SU-DHL-6 (cell line): ENCODE data around the gene COMMD6.

ENCODE experiments used
- H2AFZ ChIP-seq: fragments of 200-600 bp; sonication (generic); 2 replicates; pipeline ENCODE4 v1.6.1; 2014; ENCODE audit warnings: low read depth, mild to moderate bottlenecking, moderate library complexity, mixed read lengths, antibody characterized with exemption, low read length; ENCODE audit not compliant: severe bottlenecking
- H3F3A ChIP-seq: fragments of 200-600 bp; shearing (Covaris generic); 2 replicates; pipeline ENCODE4 v1.6.0; 2016; ENCODE audit warnings: antibody characterized with exemption, mild to moderate bottlenecking; ENCODE audit not compliant: insufficient read depth
- H3K27ac ChIP-seq: fragments of 200-600 bp; sonication (generic); 2 replicates; pipeline ENCODE4 v1.5.1; 2016; ENCODE audit warnings: low read depth, mild to moderate bottlenecking, low read length, moderate library complexity, mixed read lengths
- H3K27me3 ChIP-seq: fragments of 200-600 bp; sonication (generic), shearing (Covaris generic); 2 replicates; pipeline ENCODE4 v1.6.0; 2014; ENCODE audit warnings: mild to moderate bottlenecking, low read length
- H3K36me3 ChIP-seq: fragments of 200-600 bp; sonication (generic); 2 replicates; pipeline ENCODE4 v1.6.1; 2014; ENCODE audit warnings: mild to moderate bottlenecking, low read length, mixed read lengths
- H3K4me2 ChIP-seq: fragments of 300-600, 200-600 bp; shearing (Covaris generic), sonication (generic); 2 replicates; pipeline ENCODE4 v1.6.0; 2014; ENCODE audit warnings: low read length, low read depth, mild to moderate bottlenecking; ENCODE audit not compliant: poor library complexity, severe bottlenecking
- H3K4me3 ChIP-seq: fragments of 200-600 bp; sonication (generic); 2 replicates; pipeline ENCODE4 v1.5.1; 2014; ENCODE audit warnings: antibody characterized with exemption, low read length, mild to moderate bottlenecking, mixed read lengths; ENCODE audit not compliant: insufficient read depth, poor library complexity, severe bottlenecking
- H3K79me2 ChIP-seq: fragments of 200-600 bp; sonication (generic); 2 replicates; pipeline ENCODE4 v1.6.1; 2014; ENCODE audit warnings: mild to moderate bottlenecking, low read length, moderate library complexity; ENCODE audit not compliant: insufficient read depth
- H3K9ac ChIP-seq: fragments of 200-600 bp; sonication (generic); 2 replicates; pipeline ENCODE4 v1.7.0; 2014; ENCODE audit warnings: mild to moderate bottlenecking, low read length
- H3K9me2 ChIP-seq: fragments of 200-600 bp; sonication (generic); replicated peaks from 2 replicates; pipeline ENCODE4 v1.6.1; 2014; ENCODE audit warnings: low read length; ENCODE audit not compliant: insufficient read depth
- H3K9me3 ChIP-seq: fragments of 200-600 bp; sonication (generic); 2 replicates; pipeline ENCODE4 v1.6.1; 2014; ENCODE audit warnings: low read length, mixed read lengths; ENCODE audit not compliant: insufficient read depth
- H4K20me1 ChIP-seq: fragments of 200-600 bp; sonication (generic); 2 replicates; pipeline ENCODE4 v1.6.1; 2014; ENCODE audit warnings: low read depth, mild to moderate bottlenecking, antibody characterized with exemption, low read length, moderate library complexity, mixed read lengths
- CTCF ChIP-seq: fragments of 200-600 bp; sonication (generic); IDR thresholded peaks from one replicate; pipeline ENCODE4 v1.5.1; 2017; ENCODE audit warnings: antibody characterized with exemption, mild to moderate bottlenecking, low read length, moderate library complexity; ENCODE audit not compliant: insufficient read depth, poor library complexity, severe bottlenecking
- EZH2phosphoT487 ChIP-seq: fragments of 200-600 bp; sonication (generic), shearing (Covaris generic); conservative IDR thresholded peaks from 2 replicates; pipeline ENCODE4 v1.6.1; 2018; ENCODE audit warnings: mild to moderate bottlenecking, antibody characterized with exemption, low read length, moderate library complexity, mixed read lengths

Gene COMMD6

GRCh38 chr13:75544681-75545330, 7.2 kb upstream of the COMMD6 start:
- Histone ChIP-seq H3K79me2 (peaks cover 2% of the 10 kb centered on the region), H3K4me2 (no peak overlapping the region), H3K9me3 (no peaks in the 10 kb centered on the region), H3K27me3 (no peaks in the 10 kb centered on the region), H3K4me3 (no peak overlapping the region), H3K27ac (no peak overlapping the region), H3K36me3 (no peaks in the 10 kb centered on the region), H3K9ac (no peak overlapping the region), H4K20me1 (no peaks in the 10 kb centered on the region), H3F3A (no peaks in the 10 kb centered on the region), H2AFZ (no peak overlapping the region), H3K9me2 (no peaks in the 10 kb centered on the region)
- TF ChIP-seq CTCF = no peak
- TF ChIP-seq EZH2phosphoT487 = no peak

GRCh38 chr13:75541961-75542360, 4.3 kb upstream of the COMMD6 start:
- Histone ChIP-seq H2AFZ (no peak overlapping the region), H3F3A (no peaks in the 10 kb centered on the region), H3K27me3 (no peaks in the 10 kb centered on the region), H3K27ac (no peak overlapping the region), H3K4me2 (no peak overlapping the region), H3K9me2 (no peaks in the 10 kb centered on the region), H3K79me2 (peaks cover 5% of the 10 kb centered on the region), H3K36me3 (no peaks in the 10 kb centered on the region), H3K9me3 (no peaks in the 10 kb centered on the region), H3K4me3 (no peak overlapping the region), H4K20me1 (no peaks in the 10 kb centered on the region), H3K9ac (no peak overlapping the region)
- no peak for TF ChIP-seq CTCF
- TF ChIP-seq EZH2phosphoT487 = no peak

- Histone ChIP-seq H3K9me3 (no peaks in the 10 kb centered on the region), H3K36me3 (no peaks in the 10 kb centered on the region), H3K4me3 (no peak overlapping the region), H4K20me1 (no peaks in the 10 kb centered on the region), H3K4me2 (no peak overlapping the region), H3K9ac (no peak overlapping the region), H3K27me3 (no peaks in the 10 kb centered on the region), H3K27ac (no peak overlapping the region), H3F3A (no peaks in the 10 kb centered on the region), H2AFZ (no peak overlapping the region), H3K79me2 (peaks cover 12% of the 10 kb centered on the region), H3K9me2 (no peaks in the 10 kb centered on the region)
- TF ChIP-seq CTCF (no peak), EZH2phosphoT487 (no peak)
These were observed 3.6 kb upstream of the COMMD6 start for GRCh38 chr13:75541287-75541686.

- Histone ChIP-seq H3K36me3 (peaks cover 11% of the 10 kb centered on the region; the same call in 1 of the 2 replicates), H3K9me2 (no peaks in the 10 kb centered on the region), H3K9ac (no peak overlapping the region), H3F3A (no peaks in the 10 kb centered on the region), H3K27ac (no peak overlapping the region), H2AFZ (no peak overlapping the region), H3K79me2 (peaks cover 13% of the 10 kb centered on the region), H3K4me2 (no peak overlapping the region), H3K27me3 (no peaks in the 10 kb centered on the region), H3K9me3 (no peaks in the 10 kb centered on the region), H3K4me3 (no peak overlapping the region), H4K20me1 (no peaks in the 10 kb centered on the region)
- TF ChIP-seq CTCF (no peak), EZH2phosphoT487 (no peak)
These were observed 3.8 kb downstream of the COMMD6 start for GRCh38 chr13:75533861-75534260.
